A549 (cell line): ENCODE data around the gene SLC39A11.

ENCODE experiments used
- CEBPB ChIP-seq, 2 experiments: fragments of >200 bp in 1 of 2; sonication (Bioruptor Twin) in 1 of 2; formaldehyde crosslinking in 1 of 2; IDR thresholded peaks; 2 replicates each; pipeline ENCODE4 v1.6.1; 2012 to 2016
- CTCF ChIP-seq: fragments of >200 bp; sonication (Bioruptor Twin); formaldehyde crosslinking; IDR thresholded peaks from 3 replicates; pipeline ENCODE4 v1.5.1; 2016
- EP300 ChIP-seq, 2 experiments: fragments of >200 bp; sonication (Bioruptor Twin); formaldehyde crosslinking; IDR thresholded peaks; 2 replicates in 1 of 2; 3 replicates in 1 of 2; pipeline ENCODE4 v1.6.1; 2016 to 2017
- MAX ChIP-seq: IDR thresholded peaks from 2 replicates; pipeline ENCODE4 v1.6.1; 2012
- REST ChIP-seq: fragments of 200-600 bp; sonication (generic); IDR thresholded peaks from 2 replicates; pipeline ENCODE4 v1.6.1; 2016; ENCODE audit warnings: antibody characterized with exemption, mild to moderate bottlenecking, moderate library complexity
- SMC3 ChIP-seq: fragments of >200 bp; sonication (Bioruptor Twin); formaldehyde crosslinking; IDR thresholded peaks from 3 replicates; pipeline ENCODE4 v1.6.1; 2018; ENCODE audit warnings: inconsistent platforms

GRCh38 chr17:72968798-72969197 is 123.7 kb downstream of the SLC39A11 start:
- TF ChIP-seq REST (no peak), MAX (no peak), CTCF (no peak), SMC3 (no peak), CEBPB (IDR thresholded peaks at IDR 0.05) (no peak), EP300 (IDR thresholded peaks at IDR 0.05) (no peak)
